DND-41 (cell line): Measurements from ENCODE around the gene PRIM2.
"Not testable (repeated sequence)": the region's sequence is repeated elsewhere in the genome, so short reads cannot be mapped to it uniquely, and the experiment has no call there.

ENCODE experiments used
- ATAC-seq: fragments of 200-7000 bp; cut with Tn5 transposase; 3 replicates; pipeline ENCODE4 v1.9.1; 2021; ENCODE audit warnings: low read depth; ENCODE audit not compliant: insufficient read depth
- DNase-seq: peaks from one replicate; pipeline ENCODE4 v3.0.0-alpha.2; 2020
- H2AFZ ChIP-seq: 2 replicates; pipeline ENCODE4 v1.6.0; 2012; ENCODE audit warnings: low read depth, low read length
- H3K27ac ChIP-seq: 2 replicates; pipeline ENCODE4 v1.5.1; 2012; ENCODE audit warnings: low read length, inconsistent platforms
- H3K27me3 ChIP-seq: fragments of 200-600 bp; sonication (generic); 2 replicates; pipeline ENCODE4 v1.6.0; 2012; ENCODE audit warnings: low read length, mild to moderate bottlenecking, inconsistent platforms; ENCODE audit not compliant: insufficient read depth, poor library complexity
- H3K36me3 ChIP-seq: 2 replicates; pipeline ENCODE4 v1.5.1; 2012; ENCODE audit warnings: low read length, inconsistent platforms; ENCODE audit not compliant: insufficient read depth
- H3K4me1 ChIP-seq: 2 replicates; pipeline ENCODE4 v1.5.1; 2012; ENCODE audit warnings: mild to moderate bottlenecking, low read length; ENCODE audit not compliant: insufficient read depth
- H3K4me2 ChIP-seq: 2 replicates; pipeline ENCODE4 v1.6.0; 2012; ENCODE audit warnings: mild to moderate bottlenecking, moderate library complexity, low read length, inconsistent platforms; ENCODE audit not compliant: insufficient read depth
- H3K4me3 ChIP-seq, 2 experiments: fragments of 200-600 bp in 1 of 2; shearing (Covaris generic) in 1 of 2; 2 replicates each; pipeline ENCODE4 v1.5.1; 2012 to 2016; ENCODE audit warnings: inconsistent platforms in 2 of 2, low read length in 2 of 2, mild to moderate bottlenecking in 2 of 2, low read depth in 1 of 2, moderate library complexity in 1 of 2
- H3K79me2 ChIP-seq: 2 replicates; pipeline ENCODE4 v1.6.0; 2012; ENCODE audit warnings: low read length, inconsistent platforms; ENCODE audit not compliant: insufficient read depth
- H3K9ac ChIP-seq: 2 replicates; pipeline ENCODE4 v1.6.0; 2012; ENCODE audit warnings: low read depth, mild to moderate bottlenecking, inconsistent platforms, low read length, moderate library complexity
- H3K9me3 ChIP-seq: 2 replicates; pipeline ENCODE4 v1.5.1; 2012; ENCODE audit warnings: low read length, moderate library complexity, mild to moderate bottlenecking, inconsistent platforms; ENCODE audit not compliant: insufficient read depth, severe bottlenecking
- H4K20me1 ChIP-seq: 2 replicates; pipeline ENCODE4 v1.6.0; 2012; ENCODE audit warnings: low read length; ENCODE audit not compliant: insufficient read depth
- EZH2 ChIP-seq: IDR thresholded peaks from 3 replicates; pipeline ENCODE4 v1.6.1; 2012; ENCODE audit warnings: borderline replicate concordance, low read depth, mild to moderate bottlenecking, moderate library complexity, low read length, inconsistent platforms; ENCODE audit not compliant: severe bottlenecking
- TF ChIP-seq, protein P1 (sequence below): IDR thresholded peaks from 2 replicates; pipeline ENCODE4 v1.5.1; 2012; ENCODE audit warnings: borderline replicate concordance, low read length, moderate library complexity, mild to moderate bottlenecking; ENCODE audit not compliant: poor library complexity, severe bottlenecking; ENCODE audit errors: extremely low read depth

PRIM2 gene

DNA sequence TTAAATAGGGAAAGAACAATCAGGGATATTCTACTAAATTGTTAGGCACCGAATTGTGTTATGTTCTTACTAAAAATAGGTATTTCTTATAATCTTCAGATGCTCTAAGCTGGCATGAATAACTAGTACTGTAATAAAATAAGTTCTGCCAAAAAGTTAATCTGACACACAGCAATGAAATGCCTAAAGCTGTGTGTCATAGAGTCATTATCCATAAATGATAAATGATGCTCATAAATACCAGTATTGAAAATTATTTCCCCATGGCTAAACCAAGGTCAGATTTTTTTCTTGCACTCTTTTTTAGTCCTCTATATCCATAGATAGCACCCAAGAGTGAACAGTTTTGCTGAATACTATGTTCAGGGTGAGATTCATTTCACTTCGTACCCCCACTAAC lies 11.7 kb upstream of the PRIM2 start:
- Histone ChIP-seq H3K27me3 (no peaks in the 10 kb centered on the region), H3K4me2 (no peak overlapping the region), H3K9me3 (no peaks in the 10 kb centered on the region), H3K9ac (no peak overlapping the region), H3K79me2 (no peaks in the 10 kb centered on the region), H4K20me1 (no peaks in the 10 kb centered on the region), H3K27ac (no peak overlapping the region), H2AFZ (no peak overlapping the region), H3K4me3 (no peak overlapping the region), H3K36me3 (no peaks in the 10 kb centered on the region), H3K4me1 (no peaks in the 10 kb centered on the region)
- ATAC-seq (no peak), DNase-seq (no peak)
- TF ChIP-seq, protein P1, sequence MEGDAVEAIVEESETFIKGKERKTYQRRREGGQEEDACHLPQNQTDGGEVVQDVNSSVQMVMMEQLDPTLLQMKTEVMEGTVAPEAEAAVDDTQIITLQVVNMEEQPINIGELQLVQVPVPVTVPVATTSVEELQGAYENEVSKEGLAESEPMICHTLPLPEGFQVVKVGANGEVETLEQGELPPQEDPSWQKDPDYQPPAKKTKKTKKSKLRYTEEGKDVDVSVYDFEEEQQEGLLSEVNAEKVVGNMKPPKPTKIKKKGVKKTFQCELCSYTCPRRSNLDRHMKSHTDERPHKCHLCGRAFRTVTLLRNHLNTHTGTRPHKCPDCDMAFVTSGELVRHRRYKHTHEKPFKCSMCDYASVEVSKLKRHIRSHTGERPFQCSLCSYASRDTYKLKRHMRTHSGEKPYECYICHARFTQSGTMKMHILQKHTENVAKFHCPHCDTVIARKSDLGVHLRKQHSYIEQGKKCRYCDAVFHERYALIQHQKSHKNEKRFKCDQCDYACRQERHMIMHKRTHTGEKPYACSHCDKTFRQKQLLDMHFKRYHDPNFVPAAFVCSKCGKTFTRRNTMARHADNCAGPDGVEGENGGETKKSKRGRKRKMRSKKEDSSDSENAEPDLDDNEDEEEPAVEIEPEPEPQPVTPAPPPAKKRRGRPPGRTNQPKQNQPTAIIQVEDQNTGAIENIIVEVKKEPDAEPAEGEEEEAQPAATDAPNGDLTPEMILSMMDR, result no peak
- TF ChIP-seq EZH2, result no peak

DNA sequence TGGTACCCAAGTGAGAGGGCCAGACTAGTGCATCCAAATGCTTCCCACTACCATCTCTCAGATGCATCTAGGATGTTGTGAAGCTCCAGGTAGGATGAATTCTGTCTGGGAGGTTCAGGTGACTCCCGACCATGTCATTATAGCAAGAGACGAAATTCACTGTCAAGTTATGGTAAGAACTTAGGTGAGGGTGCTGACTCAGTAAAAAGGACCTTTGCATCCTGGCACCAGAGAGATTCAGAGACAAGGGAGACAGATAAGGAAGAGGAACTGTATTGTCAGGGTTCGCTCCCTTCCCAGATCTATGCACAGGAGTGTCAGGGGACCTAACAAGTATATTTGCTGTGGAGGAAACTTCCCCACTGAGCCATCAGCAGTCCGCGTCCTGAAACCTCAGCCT lies 11.2 kb upstream of the PRIM2 start:
- no peak overlapping the region for H3K4me3 ChIP-seq
- no peaks in the 10 kb centered on the region for H3K9me3 ChIP-seq
- H3K27ac ChIP-seq, result no peak overlapping the region
- no peak overlapping the region for H3K9ac ChIP-seq
- no peak overlapping the region for H2AFZ ChIP-seq
- H3K36me3 ChIP-seq, result no peaks in the 10 kb centered on the region
- H3K79me2 ChIP-seq, result no peaks in the 10 kb centered on the region
- no peak for DNase-seq
- no peaks in the 10 kb centered on the region for H3K4me1 ChIP-seq
- TF ChIP-seq, protein P1, result no peak
- TF ChIP-seq EZH2, result no peak
- no peak overlapping the region for H3K4me2 ChIP-seq
- H3K27me3 ChIP-seq, result no peaks in the 10 kb centered on the region
- H4K20me1 ChIP-seq, result no peaks in the 10 kb centered on the region
- no peak for ATAC-seq

DNA sequence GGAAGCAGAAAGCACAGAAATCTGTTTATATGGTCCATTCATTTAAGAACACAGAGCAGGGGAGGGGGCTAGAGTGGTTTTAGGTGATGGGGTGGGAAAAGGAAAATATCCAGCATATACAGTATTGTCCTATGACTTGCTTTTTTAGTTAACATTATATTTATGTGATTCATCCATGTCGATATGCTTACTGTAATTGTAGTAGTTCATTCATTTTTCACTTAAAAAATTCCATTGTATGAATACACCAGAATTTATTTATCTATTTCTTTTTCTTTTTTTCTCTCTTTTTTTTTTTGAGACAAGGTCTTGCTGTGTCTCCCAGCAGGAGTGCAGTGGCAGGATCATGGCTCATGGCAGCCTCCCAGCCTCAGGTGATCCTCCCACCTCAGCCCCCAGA lies 9.6 kb upstream of the PRIM2 start:
- Histone ChIP-seq H4K20me1 (no peaks in the 10 kb centered on the region), H3K79me2 (no peaks in the 10 kb centered on the region), H3K9ac (no peak overlapping the region), H3K4me1 (no peaks in the 10 kb centered on the region), H3K27ac (no peak overlapping the region), H3K27me3 (no peaks in the 10 kb centered on the region), H3K9me3 (no peaks in the 10 kb centered on the region), H3K4me2 (no peak overlapping the region), H3K4me3 (no peak overlapping the region), H3K36me3 (no peaks in the 10 kb centered on the region), H2AFZ (no peak overlapping the region)
- TF ChIP-seq, protein P1, result no peak
- no peak for DNase-seq
- no peak for ATAC-seq

DNA sequence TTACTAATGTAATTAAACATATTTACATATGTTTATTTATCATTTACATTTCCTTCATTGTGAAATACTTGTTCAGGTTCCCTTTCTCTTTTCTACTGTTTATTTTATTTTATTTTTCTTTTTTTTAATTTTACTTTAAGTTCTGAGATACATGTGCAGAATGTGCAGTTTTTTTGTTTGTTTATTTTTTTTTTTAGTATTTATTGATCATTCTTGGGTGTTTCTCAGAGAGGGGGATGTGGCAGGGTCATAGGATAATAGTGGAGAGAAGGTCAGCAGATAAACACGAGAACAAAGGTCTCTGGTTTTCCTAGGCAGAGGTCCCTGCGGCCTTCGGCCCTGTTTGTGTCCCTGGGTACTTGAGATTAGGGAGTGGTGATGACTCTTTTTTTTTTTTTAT lies 8.7 kb upstream of the PRIM2 start:
- ATAC-seq, H4K20me1 ChIP-seq, DNase-seq, H2AFZ ChIP-seq, H3K4me2 ChIP-seq, H3K36me3 ChIP-seq, H3K4me1 ChIP-seq, H3K4me3 ChIP-seq, H3K9me3 ChIP-seq, H3K9ac ChIP-seq, H3K27ac ChIP-seq, H3K27me3 ChIP-seq, H3K79me2 ChIP-seq: not testable (repeated sequence)

DNA sequence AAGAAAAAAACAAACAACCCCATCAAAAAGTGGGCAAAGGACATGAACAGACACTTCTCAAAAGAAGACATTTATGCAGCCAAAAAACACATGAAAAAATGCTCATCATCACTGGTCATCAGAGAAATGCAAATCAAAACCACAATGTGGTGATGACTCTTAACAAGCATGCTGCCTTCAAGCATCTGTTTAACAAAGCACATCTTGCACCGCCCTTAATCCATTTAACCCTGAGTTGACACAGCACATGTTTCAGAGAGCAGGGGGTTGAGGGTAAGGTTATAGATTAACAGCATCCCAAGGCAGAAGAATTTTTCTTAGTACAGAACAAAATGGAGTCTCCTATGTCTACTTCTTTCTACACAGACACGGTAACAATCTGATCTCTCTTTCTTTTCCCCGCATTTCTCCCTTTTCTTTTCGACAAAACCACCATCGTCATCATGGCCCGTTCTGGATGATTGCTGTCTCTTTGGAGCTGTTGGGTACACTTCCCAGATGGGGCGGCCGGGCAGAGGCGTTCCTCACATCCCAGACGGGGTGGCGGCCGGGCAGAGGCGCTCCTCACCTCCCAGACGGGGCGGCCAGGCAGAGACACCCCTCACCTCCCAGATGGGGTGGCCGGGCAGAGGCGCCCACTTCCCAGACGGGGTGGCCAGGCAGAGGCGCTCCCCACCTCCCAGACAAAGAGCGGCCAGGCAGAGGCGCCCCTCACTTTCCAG lies 7.2 kb upstream of the PRIM2 start:
- H3K27ac ChIP-seq, ATAC-seq, H4K20me1 ChIP-seq, H3K4me1 ChIP-seq, DNase-seq, H2AFZ ChIP-seq, H3K9ac ChIP-seq, H3K9me3 ChIP-seq, H3K4me2 ChIP-seq, H3K36me3 ChIP-seq, H3K27me3 ChIP-seq, H3K79me2 ChIP-seq, H3K4me3 ChIP-seq: not testable (repeated sequence)
